ENCODE measurements around the gene IPO5. TPM values are rescaled to one million over a fixed set of nuclear protein-coding genes. Genes with fewer than 3 reads are reported as not detected.

The IPO5 gene
- total RNA-seq, 1 experiment from 2014 or later: 342 TPM

DNA sequence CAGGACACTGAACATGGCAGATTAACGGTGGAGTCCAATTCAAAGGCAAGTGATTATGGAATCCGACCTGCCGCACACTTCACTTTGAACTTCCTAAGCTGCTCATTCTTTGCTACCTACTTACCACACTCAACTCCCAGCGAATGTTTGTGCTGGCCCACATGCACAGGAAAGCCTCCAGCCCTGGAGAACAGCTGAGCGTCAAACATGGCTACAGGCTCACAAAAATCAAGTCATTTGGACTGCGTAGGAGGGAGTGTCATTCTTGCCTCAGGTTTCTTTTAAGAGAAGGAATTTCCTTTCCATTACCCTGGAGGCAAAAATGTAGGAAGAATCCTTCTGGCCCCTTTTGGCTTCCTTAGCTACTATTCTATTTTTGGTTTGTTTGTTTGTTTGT is 41.3 kb upstream of the IPO5 start:
- Histone ChIP-seq H3K56ac (ENCODE audit: insufficient read length, low read depth, low read length) (no peak overlapping the region), H4K91ac (ENCODE audit: insufficient read length, low read depth, low read length) (no peak overlapping the region), H3K9me3 (ENCODE audit: control insufficient read depth, low read depth, low read length) (no peaks in the 10 kb centered on the region), H2BK15ac (ENCODE audit: low read depth, low read length) (no peak overlapping the region), H3K23ac (ENCODE audit: insufficient read length, low read depth, low read length) (no peak overlapping the region), H3K4me2 (ENCODE audit: insufficient read depth, insufficient read length, low read length) (no peak overlapping the region), H2BK120ac (ENCODE audit: low read depth, low read length, poor library complexity, severe bottlenecking) (no peak overlapping the region), H3K79me1 (ENCODE audit: insufficient read depth, low read depth, low read length, poor library complexity, severe bottlenecking) (no peaks in the 10 kb centered on the region), H3K23me2 (ENCODE audit: insufficient read length, low read depth, low read length, poor library complexity, severe bottlenecking) (no peaks in the 10 kb centered on the region), H3K79me2 (ENCODE audit: insufficient read depth, low read length) (no peaks in the 10 kb centered on the region), H3K4ac (ENCODE audit: low read depth, low read length) (no peak overlapping the region), H4K20me1 (ENCODE audit: control insufficient read depth, insufficient read depth, insufficient read length) (no peaks in the 10 kb centered on the region), H3K9ac (ENCODE audit: extremely low read depth, insufficient read length, low read length) (no peak overlapping the region), H2BK12ac (ENCODE audit: insufficient read length, low read depth, low read length) (no peak overlapping the region), H3K4me1 (ENCODE audit: insufficient read depth, low read length) (no peaks in the 10 kb centered on the region), H4K8ac (replicated peaks; ENCODE audit: insufficient read length, low read depth, low read length) (no peak overlapping the region), H4K5ac (ENCODE audit: insufficient read length, low read depth, low read length) (no peak overlapping the region), H3T11ph (ENCODE audit: low read length) (no peak overlapping the region), H2AK5ac (ENCODE audit: insufficient read length, low read length) (no peak overlapping the region), H3K27ac (ENCODE audit: insufficient read length, low read depth, low read length) (no peak overlapping the region), H2AFZ (ENCODE audit: low read length) (no peak overlapping the region), H2BK5ac (ENCODE audit: insufficient read length, low read length) (no peak overlapping the region), H3K27me3 (ENCODE audit: insufficient read depth, low read length) (no peaks in the 10 kb centered on the region), H3K18ac (ENCODE audit: insufficient read length, low read depth, low read length) (no peak overlapping the region), H2BK20ac (ENCODE audit: low read depth, low read length, poor library complexity, severe bottlenecking) (no peak overlapping the region), H3K14ac (ENCODE audit: insufficient read depth, low read length) (no peak overlapping the region)
- DNase-seq: no peak
- Mint-ChIP-seq H3K4me1 (no peaks in the 10 kb centered on the region), H3K9me3 (peaks cover 0 to 12% of the 10 kb centered on the region in 2 experiments; a peak in 3 of 5 replicates), H3K4me3 (no peak overlapping the region), H3K36me3 (ENCODE audit: insufficient read depth in 1 of 3, low read depth in 3 of 3) (no peaks in the 10 kb centered on the region), H3K27me3 (ENCODE audit: low read depth) (peaks cover 4% of the 10 kb centered on the region), H3K27ac (no peak overlapping the region)
- no CpG with 5 or more reads among the region's 6 CpGs for WGBS (ENCODE audit: extremely low coverage, insufficient read length, low lambda C conversion rate)
- TF ChIP-seq, protein P1, sequence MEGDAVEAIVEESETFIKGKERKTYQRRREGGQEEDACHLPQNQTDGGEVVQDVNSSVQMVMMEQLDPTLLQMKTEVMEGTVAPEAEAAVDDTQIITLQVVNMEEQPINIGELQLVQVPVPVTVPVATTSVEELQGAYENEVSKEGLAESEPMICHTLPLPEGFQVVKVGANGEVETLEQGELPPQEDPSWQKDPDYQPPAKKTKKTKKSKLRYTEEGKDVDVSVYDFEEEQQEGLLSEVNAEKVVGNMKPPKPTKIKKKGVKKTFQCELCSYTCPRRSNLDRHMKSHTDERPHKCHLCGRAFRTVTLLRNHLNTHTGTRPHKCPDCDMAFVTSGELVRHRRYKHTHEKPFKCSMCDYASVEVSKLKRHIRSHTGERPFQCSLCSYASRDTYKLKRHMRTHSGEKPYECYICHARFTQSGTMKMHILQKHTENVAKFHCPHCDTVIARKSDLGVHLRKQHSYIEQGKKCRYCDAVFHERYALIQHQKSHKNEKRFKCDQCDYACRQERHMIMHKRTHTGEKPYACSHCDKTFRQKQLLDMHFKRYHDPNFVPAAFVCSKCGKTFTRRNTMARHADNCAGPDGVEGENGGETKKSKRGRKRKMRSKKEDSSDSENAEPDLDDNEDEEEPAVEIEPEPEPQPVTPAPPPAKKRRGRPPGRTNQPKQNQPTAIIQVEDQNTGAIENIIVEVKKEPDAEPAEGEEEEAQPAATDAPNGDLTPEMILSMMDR (conservative IDR thresholded peaks at IDR 0.05): no peak

Measured in H9 (cell line).